H1 (cell line): ENCODE measurements around the gene ERG28. TPM values are rescaled to one million over a fixed set of nuclear protein-coding genes. Genes with fewer than 3 reads are reported as not detected.

Experiments used
- CTCF ChIA-PET: fragments of 300-600 bp; sonication (Branson Sonifier 250); formaldehyde crosslinking; loops from one replicate; lab custom pipeline; 2021; ENCODE audit not compliant: partially characterized antibody; lab: Charles Lee
- POLR2A ChIA-PET: fragments of 300-600 bp; sonication (Branson Sonifier 250); formaldehyde crosslinking; loops from one replicate; lab custom pipeline; 2021; ENCODE audit warnings: inconsistent platforms; ENCODE audit not compliant: partially characterized antibody; lab: Charles Lee
- DNase-seq, 2 experiments: peaks; one replicate each; pipeline versions ENCODE4 v3.0.0 to v3.0.0-alpha.2; 2010 to 2022; ENCODE audit warnings: low spot score in 2 of 2, low read depth in 1 of 2, mixed read lengths in 1 of 2
- FAIRE-seq: peaks from 2 replicates; lab custom pipeline; 2011; peaks lifted over from hg19 to GRCh38; lab: Jason Lieb, UNC
- H2AFZ ChIP-seq: 2 replicates; pipeline ENCODE4 v1.8.1; 2012; ENCODE audit warnings: low read length, inconsistent platforms
- H2AK5ac ChIP-seq: 2 replicates; pipeline ENCODE4 v1.6.1; 2013; ENCODE audit warnings: low read depth, low read length
- H2BK120ac ChIP-seq: replicated peaks from 2 replicates; pipeline ENCODE3; 2013; ENCODE audit warnings: low read depth, low read length, inconsistent platforms
- H2BK12ac ChIP-seq: 2 replicates; pipeline ENCODE4 v1.6.1; 2013; ENCODE audit warnings: low read depth, low read length
- H2BK15ac ChIP-seq: 2 replicates; pipeline ENCODE4 v1.6.1; 2013; ENCODE audit warnings: low read length
- H2BK20ac ChIP-seq: 2 replicates; pipeline ENCODE4 v1.6.1; 2013; ENCODE audit warnings: low read length
- H2BK5ac ChIP-seq: 2 replicates; pipeline ENCODE4 v1.6.1; 2013; ENCODE audit warnings: low read depth, low read length
- H3K14ac ChIP-seq: 2 replicates; pipeline ENCODE4 v1.6.1; 2013; ENCODE audit warnings: inconsistent platforms; ENCODE audit not compliant: insufficient read length
- H3K18ac ChIP-seq: 2 replicates; pipeline ENCODE4 v1.6.1; 2013; ENCODE audit warnings: low read length; ENCODE audit errors: extremely low read depth
- H3K23ac ChIP-seq: 2 replicates; pipeline ENCODE4 v1.6.1; 2013; ENCODE audit warnings: inconsistent platforms; ENCODE audit not compliant: insufficient read length
- H3K23me2 ChIP-seq: 2 replicates; pipeline ENCODE4 v1.6.1; 2013; ENCODE audit warnings: low read depth, low read length
- H3K27ac ChIP-seq: 2 replicates; pipeline ENCODE4 v1.6.1; 2011; ENCODE audit warnings: low read depth, low read length, inconsistent platforms
- H3K27me3 ChIP-seq, 4 experiments: replicated peaks in 1 of 4; 1 replicate in 1 of 4; 2 replicates in 3 of 4; pipeline versions ENCODE4 v1.6.1 to v1.8.1; 2011 to 2013; ENCODE audit warnings: low read length in 3 of 4, mild to moderate bottlenecking in 3 of 4, inconsistent platforms in 2 of 4, mixed read lengths in 2 of 4, moderate library complexity in 1 of 4; ENCODE audit not compliant: control insufficient read depth in 3 of 4, insufficient read depth in 3 of 4; ENCODE audit errors: extremely low read depth in 1 of 4
- H3K36me3 ChIP-seq, 4 experiments: 2 replicates each; pipeline versions ENCODE4 v1.6.1 to v1.8.1; 2011 to 2013; ENCODE audit warnings: mild to moderate bottlenecking in 4 of 4, low read length in 3 of 4, moderate library complexity in 2 of 4, control low read depth in 1 of 4, inconsistent platforms in 1 of 4; ENCODE audit not compliant: insufficient read depth in 4 of 4, control insufficient read depth in 2 of 4
- H3K4ac ChIP-seq: replicated peaks from 2 replicates; pipeline ENCODE3; 2013; ENCODE audit warnings: low read length, low read depth, mixed read lengths, inconsistent platforms; ENCODE audit not compliant: insufficient read length
- H3K4me1 ChIP-seq, 4 experiments: replicated peaks in 1 of 4; 1 replicate in 1 of 4; 2 replicates in 3 of 4; pipeline versions ENCODE4 v1.6.1 to v1.8.1; 2011 to 2013; ENCODE audit warnings: low read length in 3 of 4, inconsistent platforms in 2 of 4, mixed read lengths in 1 of 4; ENCODE audit not compliant: insufficient read depth in 4 of 4, control insufficient read depth in 3 of 4
- H3K4me2 ChIP-seq, 2 experiments: 2 replicates each; pipeline versions ENCODE4 v1.6.1 to v1.8.1; 2011 to 2013; ENCODE audit warnings: low read depth in 2 of 2, low read length in 2 of 2, control low read depth in 1 of 2, inconsistent platforms in 1 of 2, mild to moderate bottlenecking in 1 of 2; ENCODE audit not compliant: insufficient read depth in 1 of 2
- H3K4me3 ChIP-seq, 4 experiments: fragments of 200-600, 300-600 bp in 1 of 4; sonication (generic), shearing (Covaris generic), sonication (Bioruptor Twin) in 1 of 4; 2 replicates each; pipeline versions ENCODE4 v1.5.1 to v1.8.1; 2011 to 2016; ENCODE audit warnings: low read length in 4 of 4, low read depth in 3 of 4, control low read depth in 2 of 4, inconsistent platforms in 2 of 4, mild to moderate bottlenecking in 2 of 4, mixed read lengths in 1 of 4, moderate library complexity in 1 of 4; ENCODE audit not compliant: insufficient read depth in 2 of 4; ENCODE audit errors: extremely low read depth in 1 of 4
- H3K56ac ChIP-seq: replicated peaks from 2 replicates; pipeline ENCODE3; 2013; ENCODE audit warnings: low read depth, mild to moderate bottlenecking, mixed read lengths, low read length, inconsistent platforms; ENCODE audit not compliant: insufficient read length
- H3K79me1 ChIP-seq: 2 replicates; pipeline ENCODE4 v1.6.1; 2013; ENCODE audit warnings: low read depth, low read length, control low read depth
- H3K79me2 ChIP-seq, 2 experiments: 2 replicates each; pipeline versions ENCODE4 v1.6.1 to v1.8.1; 2012 to 2013; ENCODE audit warnings: low read length in 2 of 2, mild to moderate bottlenecking in 2 of 2, inconsistent platforms in 1 of 2; ENCODE audit not compliant: insufficient read depth in 2 of 2, control insufficient read depth in 1 of 2
- H3K9ac ChIP-seq, 4 experiments: replicated peaks in 1 of 4; 1 replicate in 1 of 4; 2 replicates in 3 of 4; pipeline versions ENCODE4 v1.6.1 to v1.8.1; 2011 to 2013; ENCODE audit warnings: low read depth in 3 of 4, low read length in 3 of 4, control low read depth in 2 of 4, mild to moderate bottlenecking in 2 of 4, moderate library complexity in 2 of 4, inconsistent platforms in 1 of 4; ENCODE audit errors: extremely low read depth in 1 of 4
- H3K9me3 ChIP-seq, 2 experiments: 2 replicates each; pipeline versions ENCODE4 v1.6.1 to v1.8.1; 2012 to 2013; ENCODE audit warnings: mild to moderate bottlenecking in 2 of 2, moderate library complexity in 2 of 2, control low read depth in 1 of 2, inconsistent platforms in 1 of 2, low read depth in 1 of 2, low read length in 1 of 2, mixed read lengths in 1 of 2; ENCODE audit not compliant: insufficient read depth in 2 of 2
- H4K20me1 ChIP-seq, 2 experiments: replicated peaks in 1 of 2; 2 replicates each; pipeline versions ENCODE3 to v1.8.1; 2011 to 2013; ENCODE audit warnings: inconsistent platforms in 2 of 2, low read length in 2 of 2, mild to moderate bottlenecking in 1 of 2; ENCODE audit not compliant: insufficient read depth in 2 of 2, control insufficient read depth in 1 of 2
- H4K5ac ChIP-seq: 2 replicates; pipeline ENCODE4 v1.6.1; 2013; ENCODE audit warnings: low read length, low read depth, mixed read lengths, inconsistent platforms; ENCODE audit not compliant: insufficient read length
- H4K8ac ChIP-seq: 2 replicates; pipeline ENCODE4 v1.8.0; 2013; ENCODE audit warnings: mild to moderate bottlenecking, moderate library complexity, low read length, inconsistent platforms; ENCODE audit not compliant: insufficient read depth; ENCODE audit errors: extremely low read depth
- H4K91ac ChIP-seq: replicated peaks from 2 replicates; pipeline ENCODE3; 2013; ENCODE audit warnings: low read length, mixed read lengths, inconsistent platforms; ENCODE audit not compliant: insufficient read length
- BCL11A ChIP-seq, 2 experiments: IDR thresholded peaks; one replicate each; pipeline ENCODE4 v1.6.1; 2011; ENCODE audit warnings: low read depth in 2 of 2, low read length in 2 of 2, mild to moderate bottlenecking in 2 of 2
- CTBP2 ChIP-seq: IDR thresholded peaks from 2 replicates; pipeline ENCODE4 v1.7.0; 2011; ENCODE audit warnings: borderline replicate concordance, mild to moderate bottlenecking, moderate library complexity, mixed read lengths, low read length; ENCODE audit not compliant: insufficient read depth, insufficient read length
- FOSL1 ChIP-seq: IDR thresholded peaks from 2 replicates; pipeline ENCODE4 v1.6.1; 2011; ENCODE audit warnings: mild to moderate bottlenecking, low read depth, low read length, moderate library complexity; ENCODE audit not compliant: insufficient read depth
- KDM1A ChIP-seq: fragments of 200-600, 300-600 bp; sonication (generic); IDR thresholded peaks from 2 replicates; pipeline ENCODE4 v1.7.1; 2016; ENCODE audit warnings: mild to moderate bottlenecking, low read length, borderline replicate concordance
- MAFK ChIP-seq: IDR thresholded peaks from 2 replicates; pipeline ENCODE4 v1.6.1; 2012; ENCODE audit warnings: low read depth, mild to moderate bottlenecking, improper control_type of control experiment, low read length
- NRF1 ChIP-seq: IDR thresholded peaks from 2 replicates; pipeline ENCODE4 v1.6.1; 2011; ENCODE audit warnings: mild to moderate bottlenecking, low read depth, low read length, improper control_type of control experiment
- SP4 ChIP-seq: IDR thresholded peaks from 2 replicates; pipeline ENCODE4 v1.6.1; 2012; ENCODE audit warnings: low read length, inconsistent platforms
- WGBS, 2 experiments: shearing (Covaris generic) in 1 of 2; methylation state at CpG; one replicate each; pipeline versions ENCODE4 v1.1.6 to v1.1.7; 2013 to 2015; ENCODE audit warnings: low lambda C conversion rate in 2 of 2, mixed read lengths in 2 of 2, inconsistent platforms in 1 of 2, low coverage in 1 of 2, missing lambda C conversion rate in 1 of 2; ENCODE audit not compliant: insufficient replicate concordance in 2 of 2, insufficient coverage in 1 of 2, insufficient read length in 1 of 2; ENCODE audit errors: extremely low coverage in 1 of 2, missing lambda C conversion rate in 1 of 2; 5-methylcytosine and 5-hydroxymethylcytosine counted together
- polyA plus RNA-seq, 7 experiments: library from polyadenylated mRNA; depleted of rRNA in 3 of 7; stranded (reverse) in 5 of 7; unstranded in 2 of 7; fragments of >200 nt in 5 of 7; fragments of 200-250 nt in 2 of 7; gene quantifications; 1 replicate in 5 of 7; 2 replicates in 1 of 7; 4 replicates in 1 of 7; pipeline versions ENCODE4 v1.2.1 to v1.2.3, GENCODE V29; 2011 to 2013; ENCODE audit warnings: missing spikeins in 2 of 7, mixed read lengths in 2 of 7
- total RNA-seq: library from RNA; stranded (reverse); fragmentation: NEBNext Ultra II Directional; extraction: Animal tissue kit (Norgen Biotek cat#: 25700); gene quantifications from 2 replicates; pipeline ENCODE4 v1.2.1, GENCODE V29; 2021
- TF ChIP-seq, protein P1 (sequence below): IDR thresholded peaks from 2 replicates; pipeline ENCODE4 v1.6.1; 2012; ENCODE audit warnings: inconsistent platforms

Gene ERG28
- total and polyA plus RNA-seq, 2 of the 8 experiments (the other 6 are each of a cell fraction or from before 2014, with no cell fraction given) = 32.6 to 56.7 TPM

- CTCF ChIA-PET = interaction anchor here (1.8 kb wide), 1 partner anchor 11 kb away, joined by 9 read pairs; no protein-coding TSS in a partner anchor
- no peak for FAIRE-seq
These were observed 36.7 kb upstream of the ERG28 start for GRCh38 chr14:75697386-75697785.

More at GRCh38 chr14:75697386-75697785, 36.7 kb upstream of the ERG28 start:
- Histone ChIP-seq H3K27ac (no peak overlapping the region), H2BK20ac (no peak overlapping the region), H3K4me1 (no peaks in the 10 kb centered on the region), H3K9me3 (peaks cover 0 to 4% of the 10 kb centered on the region in 2 experiments; a peak in 1 of 4 replicates), H2BK120ac (no peak overlapping the region), H4K20me1 (peaks cover 0 to 2% of the 10 kb centered on the region in 2 experiments), H4K8ac (no peak overlapping the region), H2AK5ac (no peak overlapping the region), H3K4ac (no peak overlapping the region), H3K36me3 (peaks cover 0 to 43% (median 22%) of the 10 kb centered on the region in 4 experiments; a peak in 6 of 8 replicates), H3K23me2 (no peaks in the 10 kb centered on the region), H3K79me1 (no peaks in the 10 kb centered on the region), H2BK12ac (no peak overlapping the region), H4K5ac (no peak overlapping the region), H3K56ac (no peak overlapping the region), H3K4me3 (no peak overlapping the region), H3K14ac (no peak overlapping the region), H4K91ac (no peak overlapping the region), H2BK15ac (no peak overlapping the region), H2AFZ (no peak overlapping the region), H3K9ac (no peak overlapping the region), H2BK5ac (no peak overlapping the region), H3K4me2 (no peak overlapping the region), H3K79me2 (no peaks in the 10 kb centered on the region), H3K18ac (no peak overlapping the region), H3K23ac (no peak overlapping the region), H3K27me3 (no peaks in the 10 kb centered on the region)
- TF ChIP-seq SP4 (no peak), NRF1 (no peak), CTBP2 (no peak), KDM1A (no peak), FOSL1 (no peak), BCL11A (IDR thresholded peaks at IDR 0.05; ENCODE audit: low read depth in 2 of 2, low read length in 2 of 2) (no peak), MAFK (no peak)
- TF ChIP-seq, protein P1, sequence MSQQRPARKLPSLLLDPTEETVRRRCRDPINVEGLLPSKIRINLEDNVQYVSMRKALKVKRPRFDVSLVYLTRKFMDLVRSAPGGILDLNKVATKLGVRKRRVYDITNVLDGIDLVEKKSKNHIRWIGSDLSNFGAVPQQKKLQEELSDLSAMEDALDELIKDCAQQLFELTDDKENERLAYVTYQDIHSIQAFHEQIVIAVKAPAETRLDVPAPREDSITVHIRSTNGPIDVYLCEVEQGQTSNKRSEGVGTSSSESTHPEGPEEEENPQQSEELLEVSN = no peak
- 94% methylated on average over 1 of the region's 1 CpG; no CpG with 5 or more reads in 1 of the 2 experiments for WGBS, 2 experiments
- POLR2A ChIA-PET = interaction anchor here (0.6 kb wide), 1 partner anchor 149 kb away, joined by 3 read pairs; no protein-coding TSS in a partner anchor
- no peak for DNase-seq
